OCI-LY3 (cell line): ENCODE data around the gene PHAF1.

Experiments
- H2AFZ ChIP-seq: fragments of 200-600, 300-600 bp; shearing (Covaris generic); 2 replicates; pipeline ENCODE4 v1.6.0; 2014; ENCODE audit warnings: antibody characterized with exemption, low read depth, low read length
- H3K27ac ChIP-seq: fragments of 200-600, 300-600 bp; sonication (generic); 2 replicates; pipeline ENCODE4 v1.5.1; 2014; ENCODE audit warnings: mild to moderate bottlenecking, low read length, moderate library complexity, mixed read lengths
- H3K27me3 ChIP-seq: fragments of 200-600, 300-600 bp; sonication (generic); 2 replicates; pipeline ENCODE4 v1.6.1; 2014; ENCODE audit warnings: low read depth, low read length, mixed read lengths
- H3K36me3 ChIP-seq: fragments of 200-600, 300-600 bp; sonication (generic); replicated peaks from 2 replicates; pipeline ENCODE3; 2014; ENCODE audit warnings: low read depth, low read length, mixed read lengths
- H3K4me1 ChIP-seq: fragments of 300-600, 200-600 bp; sonication (generic); 2 replicates; pipeline ENCODE4 v1.6.1; 2014; ENCODE audit warnings: low read length, mixed read lengths
- H3K4me2 ChIP-seq: fragments of 200-600, 300-600 bp; sonication (generic); 2 replicates; pipeline ENCODE4 v1.6.1; 2014; ENCODE audit warnings: low read length, mixed read lengths
- H3K4me3 ChIP-seq: fragments of 300-600, 200-600 bp; sonication (generic); 2 replicates; pipeline ENCODE4 v1.5.1; 2014; ENCODE audit warnings: antibody characterized with exemption, mild to moderate bottlenecking, low read length, moderate library complexity
- H3K79me2 ChIP-seq: fragments of 300-600, 200-600 bp; shearing (Covaris generic); 2 replicates; pipeline ENCODE4 v1.6.1; 2014; ENCODE audit warnings: mild to moderate bottlenecking, low read length, mixed read lengths
- H3K9ac ChIP-seq: fragments of 300-600, 200-600 bp; shearing (Covaris generic); 2 replicates; pipeline ENCODE4 v1.6.0; 2014; ENCODE audit warnings: mild to moderate bottlenecking, low read length, moderate library complexity
- H3K9me3 ChIP-seq: fragments of 200-600, 300-600 bp; shearing (Covaris generic); 2 replicates; pipeline ENCODE4 v1.6.1; 2014; ENCODE audit warnings: low read length, mixed read lengths; ENCODE audit not compliant: insufficient read depth
- H4K20me1 ChIP-seq: fragments of 200-600, 300-600 bp; sonication (generic); 2 replicates; pipeline ENCODE4 v1.6.1; 2016; ENCODE audit warnings: low read length, mixed read lengths; ENCODE audit not compliant: insufficient read depth
- CTCF ChIP-seq: fragments of 200-600, 300-600 bp; sonication (generic); IDR thresholded peaks from 2 replicates; pipeline ENCODE4 v1.5.1; 2014; ENCODE audit warnings: antibody characterized with exemption, low read length, low read depth
- EZH2phosphoT487 ChIP-seq: fragments of 200-600 bp; shearing (Covaris generic); IDR thresholded peaks from 2 replicates; pipeline ENCODE4 v1.6.1; 2018; ENCODE audit warnings: antibody characterized with exemption, mixed run types, low read depth

The PHAF1 gene

GRCh38 chr16:67154578-67155294, 45.0 kb downstream of the PHAF1 start:
- Histone ChIP-seq H3K4me1 (peaks cover 13% of the 10 kb centered on the region), H2AFZ (no peak overlapping the region), H3K27me3 (no peaks in the 10 kb centered on the region), H3K9me3 (no peaks in the 10 kb centered on the region), H3K9ac (no peak overlapping the region), H3K27ac (no peak overlapping the region), H3K79me2 (peaks cover 8% of the 10 kb centered on the region), H3K4me2 (no peak overlapping the region), H4K20me1 (no peaks in the 10 kb centered on the region), H3K4me3 (no peak overlapping the region), H3K36me3 (peaks cover 5% of the 10 kb centered on the region)
- TF ChIP-seq EZH2phosphoT487 = no peak
- TF ChIP-seq CTCF = no peak

GRCh38 chr16:67155295-67156142, 45.8 kb downstream of the PHAF1 start:
- Histone ChIP-seq H3K36me3 (peaks cover 6% of the 10 kb centered on the region), H3K79me2 (peaks cover 9% of the 10 kb centered on the region), H3K27ac (no peak overlapping the region), H3K27me3 (no peaks in the 10 kb centered on the region), H3K4me1 (peaks cover 14% of the 10 kb centered on the region), H3K4me3 (no peak overlapping the region), H3K4me2 (no peak overlapping the region), H3K9ac (no peak overlapping the region), H4K20me1 (no peaks in the 10 kb centered on the region), H2AFZ (no peak overlapping the region), H3K9me3 (no peaks in the 10 kb centered on the region)
- TF ChIP-seq EZH2phosphoT487 (no peak), CTCF (peak; percentile 33)

- Histone ChIP-seq H3K36me3 (peaks cover 10% of the 10 kb centered on the region), H3K27ac (no peak overlapping the region), H4K20me1 (no peaks in the 10 kb centered on the region), H3K4me1 (peaks cover 20% of the 10 kb centered on the region), H3K4me2 (no peak overlapping the region), H3K27me3 (no peaks in the 10 kb centered on the region), H3K4me3 (no peak overlapping the region), H3K9ac (no peak overlapping the region), H3K9me3 (no peaks in the 10 kb centered on the region), H3K79me2 (peaks cover 14% of the 10 kb centered on the region), H2AFZ (no peak overlapping the region)
- TF ChIP-seq CTCF (no peak), EZH2phosphoT487 (no peak)
Measured at GRCh38 chr16:67156143-67156844, 46.6 kb downstream of the PHAF1 start.
